ENCODE results near the gene FLYWCH1.
"Not testable (repeated sequence)": the region's sequence is repeated elsewhere in the genome, so short reads cannot be mapped to it uniquely, and the experiment has no call there.

FLYWCH1 gene

GRCh38 chr16:2926650-2926999, 14.9 kb downstream of the FLYWCH1 start:
- no peak for DNase-seq
- Histone ChIP-seq H3K27me3 (replicated peaks) (no peaks in the 10 kb centered on the region), H3K36me3 (replicated peaks) (peaks cover 17% of the 10 kb centered on the region), H3K27ac (no peak overlapping the region), H3K4me3 (ENCODE audit: low read depth, low read length) (peak overlapping the region; percentile 20)
- no peak for TF ChIP-seq CTCF (IDR thresholded peaks at IDR 0.05; ENCODE audit: low read depth, low read length, missing control alignments)
- in situ Hi-C loops (cut with HindIII; ENCODE audit: low pct_ligation_motif_present, low sequenced_read_pairs): no loop called here

- H3K27ac ChIP-seq: no peak overlapping the region
- in situ Hi-C loops (cut with HindIII; ENCODE audit: low pct_ligation_motif_present, low sequenced_read_pairs): no loop called here
- H3K4me3 ChIP-seq (ENCODE audit: low read depth, low read length): peak overlapping the region; percentile 20
- H3K27me3 ChIP-seq (replicated peaks): no peaks in the 10 kb centered on the region
- peak; percentile 94 for TF ChIP-seq CTCF (IDR thresholded peaks at IDR 0.05; ENCODE audit: low read depth, low read length, missing control alignments)
- DNase-seq: peak; percentile 85
- peaks cover 12% of the 10 kb centered on the region for H3K36me3 ChIP-seq (replicated peaks)
Observed at GRCh38 chr16:2927010-2927646, 15.4 kb downstream of the FLYWCH1 start.

GRCh38 chr16:2928151-2928550, 16.4 kb downstream of the FLYWCH1 start:
- H3K4me3 ChIP-seq (ENCODE audit: low read depth, low read length); H3K36me3 ChIP-seq (replicated peaks): not testable (repeated sequence)

GRCh38 chr16:2928796-2929195, 17.1 kb downstream of the FLYWCH1 start:
- in situ Hi-C loops (cut with HindIII; ENCODE audit: low pct_ligation_motif_present, low sequenced_read_pairs): no loop called here
- Histone ChIP-seq H3K4me3 (ENCODE audit: low read depth, low read length) (no peak overlapping the region), H3K36me3 (replicated peaks) (peaks cover 15% of the 10 kb centered on the region), H3K27ac (no peak overlapping the region), H3K27me3 (replicated peaks) (no peaks in the 10 kb centered on the region)
- no peak for DNase-seq
- TF ChIP-seq CTCF (IDR thresholded peaks at IDR 0.05; ENCODE audit: low read depth, low read length, missing control alignments): no peak

More at GRCh38 chr16:2928151-2928550, 16.4 kb downstream of the FLYWCH1 start:
- DNase-seq; H3K27ac ChIP-seq; in situ Hi-C loops (cut with HindIII; ENCODE audit: low pct_ligation_motif_present, low sequenced_read_pairs); H3K27me3 ChIP-seq (replicated peaks): not testable (repeated sequence)

- in situ Hi-C loops (cut with HindIII; ENCODE audit: low pct_ligation_motif_present, low sequenced_read_pairs): no loop called here
Observed at GRCh38 chr16:2929693-2930092, 18.0 kb downstream of the FLYWCH1 start.

GRCh38 chr16:2930236-2930635, 18.5 kb downstream of the FLYWCH1 start:
- DNase-seq: no peak
- H3K4me3 ChIP-seq (ENCODE audit: low read depth, low read length): no peak overlapping the region
- H3K27me3 ChIP-seq (replicated peaks): no peaks in the 10 kb centered on the region
- TF ChIP-seq CTCF (IDR thresholded peaks at IDR 0.05; ENCODE audit: low read depth, low read length, missing control alignments): no peak
- no peak overlapping the region for H3K27ac ChIP-seq
- peaks cover 24% of the 10 kb centered on the region for H3K36me3 ChIP-seq (replicated peaks)
- in situ Hi-C loops (cut with HindIII; ENCODE audit: low pct_ligation_motif_present, low sequenced_read_pairs): no loop called here

More at GRCh38 chr16:2929693-2930092, 18.0 kb downstream of the FLYWCH1 start:
- no peaks in the 10 kb centered on the region for H3K27me3 ChIP-seq (replicated peaks)
- no peak overlapping the region for H3K27ac ChIP-seq
- H3K4me3 ChIP-seq (ENCODE audit: low read depth, low read length): no peak overlapping the region
- no peak for DNase-seq
- TF ChIP-seq CTCF (IDR thresholded peaks at IDR 0.05; ENCODE audit: low read depth, low read length, missing control alignments): no peak
- H3K36me3 ChIP-seq (replicated peaks): peaks cover 24% of the 10 kb centered on the region

- DNase-seq; H3K27ac ChIP-seq; H3K27me3 ChIP-seq (replicated peaks); in situ Hi-C loops (cut with HindIII; ENCODE audit: low pct_ligation_motif_present, low sequenced_read_pairs); H3K4me3 ChIP-seq (ENCODE audit: low read depth, low read length): not testable (repeated sequence)
- H3K36me3 ChIP-seq (replicated peaks): peaks cover 29% of the 10 kb centered on the region
Observed at GRCh38 chr16:2931231-2931914, 19.6 kb downstream of the FLYWCH1 start.

Measured in brain microvascular endothelial cell (primary cell).